LNCaP clone FGC (cell line): ENCODE measurements around the gene PMVK.
A peak's percentile ranks its signal among the peaks of the same experiment; 100 is the strongest.

Source experiments
- DNase-seq: peaks from one replicate; pipeline ENCODE4 v3.0.0-alpha.2; 2011; ENCODE audit warnings: low read depth
- H3K4me3 ChIP-seq: 2 replicates; pipeline ENCODE4 v1.5.1; 2011; ENCODE audit warnings: mild to moderate bottlenecking, low read depth, low read length, control low read depth
- TF ChIP-seq, protein P1 (sequence below): IDR thresholded peaks from 2 replicates; pipeline ENCODE4 v1.5.1; 2012; ENCODE audit warnings: mild to moderate bottlenecking; ENCODE audit not compliant: control insufficient read depth, insufficient read depth; ENCODE audit errors: extremely low read depth

The PMVK gene

DNA sequence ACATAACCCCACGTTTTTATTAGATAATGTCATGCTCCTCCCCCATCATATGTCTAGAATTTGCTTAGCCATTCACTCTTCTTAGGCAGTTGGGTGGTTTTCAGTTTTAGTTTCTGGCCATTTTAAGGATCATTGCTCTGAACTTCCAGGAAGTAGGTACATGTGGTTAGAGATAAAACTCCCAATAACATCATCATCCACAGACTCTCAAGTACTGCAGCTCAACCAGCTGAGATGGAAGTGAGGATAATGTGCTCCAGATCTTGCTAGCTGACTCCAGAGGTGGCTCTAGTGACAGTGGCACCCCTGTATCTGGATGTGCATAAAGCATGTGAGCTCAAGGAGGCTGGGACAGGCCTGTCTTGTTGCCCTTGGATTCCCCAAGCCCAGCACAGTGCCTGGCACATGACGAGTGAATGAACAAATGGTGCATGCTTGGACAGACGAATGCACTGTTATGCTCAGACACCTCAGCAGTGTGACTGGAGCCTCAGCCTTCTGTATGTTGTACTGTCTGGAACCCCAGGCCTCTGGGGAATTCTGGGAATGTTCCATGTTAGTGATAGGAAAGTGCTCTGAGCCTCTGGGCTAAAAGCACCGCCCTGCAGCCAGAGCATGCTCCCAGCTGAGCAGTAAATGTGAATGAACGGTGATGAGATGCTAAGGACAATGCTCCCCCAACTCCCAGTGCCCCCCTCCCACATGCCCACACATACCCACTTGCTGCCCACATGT, 50.1 kb downstream of the PMVK start:
- no peak overlapping the region for H3K4me3 ChIP-seq
- TF ChIP-seq, protein P1, sequence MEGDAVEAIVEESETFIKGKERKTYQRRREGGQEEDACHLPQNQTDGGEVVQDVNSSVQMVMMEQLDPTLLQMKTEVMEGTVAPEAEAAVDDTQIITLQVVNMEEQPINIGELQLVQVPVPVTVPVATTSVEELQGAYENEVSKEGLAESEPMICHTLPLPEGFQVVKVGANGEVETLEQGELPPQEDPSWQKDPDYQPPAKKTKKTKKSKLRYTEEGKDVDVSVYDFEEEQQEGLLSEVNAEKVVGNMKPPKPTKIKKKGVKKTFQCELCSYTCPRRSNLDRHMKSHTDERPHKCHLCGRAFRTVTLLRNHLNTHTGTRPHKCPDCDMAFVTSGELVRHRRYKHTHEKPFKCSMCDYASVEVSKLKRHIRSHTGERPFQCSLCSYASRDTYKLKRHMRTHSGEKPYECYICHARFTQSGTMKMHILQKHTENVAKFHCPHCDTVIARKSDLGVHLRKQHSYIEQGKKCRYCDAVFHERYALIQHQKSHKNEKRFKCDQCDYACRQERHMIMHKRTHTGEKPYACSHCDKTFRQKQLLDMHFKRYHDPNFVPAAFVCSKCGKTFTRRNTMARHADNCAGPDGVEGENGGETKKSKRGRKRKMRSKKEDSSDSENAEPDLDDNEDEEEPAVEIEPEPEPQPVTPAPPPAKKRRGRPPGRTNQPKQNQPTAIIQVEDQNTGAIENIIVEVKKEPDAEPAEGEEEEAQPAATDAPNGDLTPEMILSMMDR, result no peak
- no peak for DNase-seq

DNA sequence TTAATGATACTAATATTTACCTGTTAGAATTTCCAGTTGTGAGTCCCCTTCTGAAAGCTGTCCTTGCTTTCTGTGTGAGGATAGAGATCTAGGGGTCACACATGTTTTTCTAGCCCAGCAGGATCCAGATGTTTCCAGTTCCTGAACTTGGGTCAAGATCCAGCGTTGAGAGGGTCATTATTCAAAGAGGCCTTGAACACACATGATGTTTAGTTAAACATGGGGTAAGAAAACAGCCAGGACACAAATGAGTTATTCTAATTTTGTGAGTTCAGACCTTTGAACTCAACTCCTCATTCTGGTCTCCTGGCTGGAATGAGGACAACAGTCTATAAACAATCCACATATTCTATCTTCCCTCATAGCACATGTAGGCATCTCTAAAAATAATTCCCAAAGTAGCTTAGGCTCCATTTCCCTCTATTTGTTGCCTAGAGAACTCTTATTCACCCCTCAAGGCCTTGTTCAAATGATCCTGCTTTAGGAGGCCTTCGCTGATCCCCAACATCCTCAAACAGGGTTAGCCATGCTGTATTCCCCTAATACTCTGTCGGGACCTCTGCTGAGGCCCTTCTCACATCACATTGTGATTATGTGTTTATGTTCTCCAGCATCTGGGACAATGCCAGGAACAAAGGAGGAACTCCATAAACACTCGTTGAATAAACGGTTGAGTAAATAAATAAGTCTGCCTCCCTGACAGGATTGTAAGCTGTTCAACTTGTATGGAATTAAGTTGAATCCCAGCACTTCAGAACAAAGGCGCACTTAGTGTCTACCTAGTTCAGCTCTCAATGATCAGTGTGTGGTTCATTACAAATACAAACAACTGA, 51.4 kb downstream of the PMVK start:
- DNase-seq, result peak; percentile 90
- no peak overlapping the region for H3K4me3 ChIP-seq
- TF ChIP-seq, protein P1, result no peak

DNA sequence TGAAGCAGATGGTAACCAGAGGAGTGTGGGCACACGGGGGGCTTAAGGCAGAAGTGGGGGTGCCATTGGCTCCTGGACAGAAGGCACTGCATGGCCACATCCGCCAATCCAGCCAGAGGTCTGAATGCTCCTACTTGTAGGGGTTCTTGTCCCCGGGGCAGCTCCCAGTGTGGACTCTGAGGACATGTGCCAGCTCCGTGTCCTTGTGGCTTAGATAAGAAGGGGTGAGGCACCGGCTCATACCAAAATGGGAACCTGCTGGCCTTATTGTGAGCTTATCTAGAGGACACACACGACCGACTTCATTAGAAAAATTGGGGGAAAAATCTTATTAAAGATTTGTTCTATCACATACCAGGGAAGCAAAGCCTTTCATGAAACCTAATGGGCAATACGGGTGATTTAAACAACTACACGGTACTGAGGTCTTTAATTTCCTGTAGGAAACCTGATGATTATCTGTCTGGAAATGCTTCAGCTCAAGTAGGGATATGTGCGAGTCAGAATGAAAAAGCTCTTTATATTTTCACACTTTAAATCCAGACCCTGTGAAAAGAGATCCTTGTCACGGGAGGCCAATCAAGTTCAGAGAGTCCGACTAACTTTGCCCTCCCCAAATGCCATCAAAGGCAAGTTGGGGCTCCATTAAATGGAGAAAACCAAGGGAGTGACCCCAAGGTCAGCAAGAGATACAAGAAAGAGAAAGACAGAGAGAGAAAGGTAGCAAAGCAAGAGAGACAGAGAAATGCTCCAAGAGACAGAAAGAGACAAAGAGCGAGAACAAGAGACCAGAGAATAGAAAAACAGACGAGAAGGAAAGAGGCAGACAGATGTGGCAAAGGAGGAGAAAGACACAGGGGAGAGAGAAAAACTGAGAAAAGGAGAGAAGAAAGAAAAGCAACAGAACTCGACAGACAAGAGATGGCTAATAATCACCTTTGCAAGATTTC, 52.3 kb downstream of the PMVK start:
- H3K4me3 ChIP-seq, result no peak overlapping the region
- no peak for DNase-seq
- TF ChIP-seq, protein P1, result no peak

DNA sequence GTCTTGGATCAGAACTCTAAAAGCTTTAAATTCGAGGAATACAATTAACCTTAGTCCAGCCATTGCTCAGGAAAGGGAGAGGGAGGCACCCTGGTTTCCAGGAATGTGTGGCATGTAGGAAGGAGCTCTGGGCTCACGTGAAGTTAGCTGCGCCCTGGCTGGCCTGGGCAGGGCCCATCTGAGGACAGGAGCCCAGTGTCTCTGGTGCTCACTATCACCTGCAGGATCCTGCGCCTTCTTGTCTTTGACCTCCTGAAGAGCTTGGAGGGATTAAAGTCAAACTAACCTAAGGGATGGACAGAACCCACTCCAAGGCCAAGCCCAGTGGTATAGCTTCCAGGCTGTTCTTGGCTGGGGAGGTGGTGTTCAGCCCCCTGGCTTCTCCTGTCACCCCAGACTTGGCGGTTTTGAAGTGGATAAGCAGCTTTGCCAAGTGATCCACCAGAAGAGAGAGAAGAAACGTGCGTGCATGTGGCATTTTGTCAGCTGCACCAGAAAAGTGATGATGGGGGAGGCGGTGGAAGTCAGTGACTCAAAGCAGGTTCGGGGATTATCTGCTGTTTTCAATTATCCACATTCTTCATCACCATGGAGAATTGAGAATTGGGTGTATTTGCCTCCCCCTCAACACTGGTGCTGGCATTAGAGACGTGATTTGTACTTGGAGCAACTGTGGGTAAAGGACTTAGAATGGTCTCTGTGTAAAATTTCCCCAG, 54.5 kb downstream of the PMVK start:
- no peak overlapping the region for H3K4me3 ChIP-seq
- no peak for DNase-seq
- TF ChIP-seq, protein P1, result no peak

DNA sequence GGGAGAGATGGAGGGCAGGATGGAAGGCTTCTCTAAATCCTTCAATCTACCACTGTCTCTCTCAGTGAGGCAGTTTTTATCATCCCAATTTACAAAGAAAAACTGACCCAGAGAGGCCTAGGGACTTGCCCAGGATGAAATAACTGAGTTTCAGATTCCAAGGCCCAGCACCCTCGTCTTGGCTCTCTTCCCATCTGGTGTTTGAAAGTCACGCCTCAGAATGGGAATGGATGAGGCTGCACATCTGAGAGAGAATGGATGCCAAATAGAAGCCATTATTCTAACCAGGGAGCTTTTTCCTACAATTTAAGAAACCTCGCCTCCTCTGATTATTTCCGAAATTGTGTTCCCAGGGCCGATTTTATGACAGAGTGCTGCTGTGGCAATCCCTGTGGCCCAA, 55.8 kb downstream of the PMVK start:
- DNase-seq, result no peak
- TF ChIP-seq, protein P1, result no peak
- H3K4me3 ChIP-seq, result no peak overlapping the region

DNA sequence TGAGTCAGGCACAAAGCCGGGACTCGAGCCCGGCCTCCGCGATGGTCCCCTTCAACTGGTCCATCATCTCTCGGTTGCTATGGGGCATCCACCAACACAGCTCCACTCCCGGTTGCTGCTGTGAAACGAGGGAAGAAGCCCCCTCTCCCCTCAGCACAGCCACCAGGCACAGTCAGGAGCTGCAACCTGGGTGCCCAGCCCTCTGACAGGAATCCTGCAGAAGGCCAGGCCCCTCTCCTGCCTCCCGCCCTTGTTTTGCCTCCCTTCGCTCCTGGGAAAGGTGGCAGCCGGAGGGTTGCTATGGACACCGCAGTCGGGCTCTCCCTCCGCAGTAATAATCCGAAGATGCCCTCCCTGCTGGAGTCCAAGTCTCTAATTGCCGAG, 57.5 kb downstream of the PMVK start:
- no peak for DNase-seq
- no peak overlapping the region for H3K4me3 ChIP-seq
- TF ChIP-seq, protein P1, result no peak
